ENCODE measurements around the gene MAP4K5. TPM values are rescaled to one million over a fixed set of nuclear protein-coding genes. Genes with fewer than 3 reads are reported as not detected.
"Not testable (repeated sequence)": the region's sequence is repeated elsewhere in the genome, so short reads cannot be mapped to it uniquely, and the experiment has no call there.

MAP4K5 gene
- total and polyA plus RNA-seq, 4 experiments from 2014 or later, result 5.9 to 43.0 (median 31.5) TPM

- Mint-ChIP-seq H3K4me1 (peaks cover 18 to 25% (median 22%) of the 10 kb centered on the region in 4 donors), H3K27ac (no peak overlapping the region), H3K4me3 (no peak overlapping the region), H3K36me3 (peaks cover 5 to 10% of the 10 kb centered on the region in 2 donors), H3K9me3 (no peaks in the 10 kb centered on the region), H3K27me3 (no peaks in the 10 kb centered on the region)
- no peaks in the 10 kb centered on the region for H3K4me1 ChIP-seq (ENCODE audit: insufficient read depth, low read length)
- POLR2A ChIA-PET (ENCODE audit: partially characterized antibody), result no interaction called here
- intact Hi-C loops (cut with micrococcal nuclease), result no loop called here
- H3K9me3 ChIP-seq (ENCODE audit: control insufficient read depth in 1 of 2, low read length in 2 of 2), result no peaks in the 10 kb centered on the region
- no peak for DNase-seq
- H3K27ac ChIP-seq (ENCODE audit: low read depth, low read length), result no peak overlapping the region
- H3K4me3 ChIP-seq (ENCODE audit: low read length in 2 of 2), result no peak overlapping the region
- no peaks in the 10 kb centered on the region for H3K27me3 ChIP-seq (ENCODE audit: insufficient read depth, low read length)
- no peaks in the 10 kb centered on the region for H3K36me3 ChIP-seq (ENCODE audit: insufficient read depth, low read length)
- CTCF ChIA-PET (ENCODE audit: partially characterized antibody), result no interaction called here
Measured at GRCh38 chr14:50512463-50512862, 19.9 kb downstream of the MAP4K5 start.

DNA sequence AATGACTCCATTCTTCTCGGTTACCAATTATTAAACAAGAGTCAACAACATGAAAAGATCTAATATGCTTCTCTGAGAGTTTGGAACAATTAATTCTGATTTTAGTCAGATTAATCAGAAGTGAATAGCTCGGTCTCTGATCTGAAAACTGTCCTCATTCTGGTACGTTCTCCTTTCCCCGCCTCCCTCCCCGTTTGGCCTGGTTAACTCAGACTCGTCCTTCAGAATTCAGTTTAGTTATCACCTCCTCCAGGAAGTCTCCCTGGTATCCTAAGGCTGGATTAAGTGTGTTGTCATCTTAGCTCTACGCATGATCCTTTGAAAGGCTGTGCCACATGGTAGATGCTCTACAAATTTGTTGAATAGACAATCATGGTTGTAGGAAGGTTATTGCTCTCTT lies 22.2 kb downstream of the MAP4K5 start:
- Histone ChIP-seq H3K27me3 (ENCODE audit: insufficient read depth, low read length) (no peaks in the 10 kb centered on the region), H3K36me3 (ENCODE audit: insufficient read depth, low read length) (no peaks in the 10 kb centered on the region), H3K4me3 (ENCODE audit: low read length in 2 of 2) (no peak overlapping the region), H3K9me3 (ENCODE audit: control insufficient read depth in 1 of 2, low read length in 2 of 2) (no peaks in the 10 kb centered on the region), H3K27ac (ENCODE audit: low read depth, low read length) (no peak overlapping the region), H3K4me1 (ENCODE audit: insufficient read depth, low read length) (no peaks in the 10 kb centered on the region)
- POLR2A ChIA-PET (ENCODE audit: partially characterized antibody), result no interaction called here
- Mint-ChIP-seq H3K4me1 (peaks cover 21 to 33% (median 29%) of the 10 kb centered on the region in 4 donors), H3K27ac (no peak overlapping the region), H3K36me3 (peaks cover 5 to 7% of the 10 kb centered on the region in 2 donors), H3K4me3 (no peak overlapping the region), H3K9me3 (no peaks in the 10 kb centered on the region), H3K27me3 (no peaks in the 10 kb centered on the region)
- intact Hi-C loops (cut with micrococcal nuclease), result no loop called here
- CTCF ChIA-PET (ENCODE audit: partially characterized antibody), result no interaction called here
- no peak for DNase-seq

DNA sequence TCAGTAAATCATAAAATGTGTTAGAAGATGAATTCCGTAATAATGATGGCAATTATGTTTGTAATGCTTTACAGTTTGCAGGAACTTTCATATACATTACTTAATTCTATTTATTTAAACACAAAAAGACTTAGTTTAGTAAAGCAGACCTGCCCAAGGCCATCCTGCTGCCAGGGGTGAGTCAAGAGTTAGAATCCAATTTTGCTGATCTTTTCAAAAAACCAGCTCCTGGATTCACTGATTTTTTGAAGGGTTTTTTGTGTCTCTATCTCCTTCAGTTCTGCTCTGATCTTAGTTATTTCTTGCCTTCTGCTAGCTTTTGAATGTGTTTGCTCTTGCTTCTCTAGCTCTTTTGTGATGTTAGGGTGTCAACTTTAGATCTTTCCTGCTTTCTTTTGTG lies 25.3 kb downstream of the MAP4K5 start:
- H3K27ac ChIP-seq (ENCODE audit: low read depth, low read length); H3K27me3 Mint-ChIP-seq; intact Hi-C loops (cut with micrococcal nuclease); POLR2A ChIA-PET (ENCODE audit: partially characterized antibody); H3K9me3 ChIP-seq (ENCODE audit: control insufficient read depth in 1 of 2, low read length in 2 of 2); H3K27me3 ChIP-seq (ENCODE audit: insufficient read depth, low read length); H3K36me3 ChIP-seq (ENCODE audit: insufficient read depth, low read length); H3K4me1 ChIP-seq (ENCODE audit: insufficient read depth, low read length); H3K4me3 ChIP-seq (ENCODE audit: low read length in 2 of 2); CTCF ChIA-PET (ENCODE audit: partially characterized antibody); H3K4me3 Mint-ChIP-seq; H3K9me3 Mint-ChIP-seq; DNase-seq: not testable (repeated sequence)
- Mint-ChIP-seq H3K27ac (peak overlapping the region in 2 of 7 donors; percentile 9 to 65), H3K36me3 (peaks cover 12 to 17% of the 10 kb centered on the region in 2 donors), H3K4me1 (peaks cover 19 to 28% (median 25%) of the 10 kb centered on the region in 4 donors)

DNA sequence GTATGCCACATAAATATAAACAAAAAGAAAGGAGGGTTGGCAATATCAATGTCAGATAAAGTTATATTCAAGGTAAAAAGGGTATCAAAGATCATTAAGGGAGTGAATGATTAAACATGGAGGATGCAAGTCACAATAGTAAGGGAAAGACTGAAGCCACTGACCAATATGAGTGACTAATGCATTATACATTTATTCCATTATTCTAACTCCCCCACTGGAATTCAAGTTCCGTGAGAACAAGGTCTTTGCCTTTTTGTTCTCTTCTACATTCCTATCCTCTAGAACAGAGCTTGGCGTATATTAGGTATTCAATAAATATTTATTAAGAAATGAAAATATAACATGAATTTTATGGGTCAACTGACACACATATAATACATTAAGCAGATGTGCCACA lies 30.7 kb downstream of the MAP4K5 start:
- no peak for DNase-seq

DNA sequence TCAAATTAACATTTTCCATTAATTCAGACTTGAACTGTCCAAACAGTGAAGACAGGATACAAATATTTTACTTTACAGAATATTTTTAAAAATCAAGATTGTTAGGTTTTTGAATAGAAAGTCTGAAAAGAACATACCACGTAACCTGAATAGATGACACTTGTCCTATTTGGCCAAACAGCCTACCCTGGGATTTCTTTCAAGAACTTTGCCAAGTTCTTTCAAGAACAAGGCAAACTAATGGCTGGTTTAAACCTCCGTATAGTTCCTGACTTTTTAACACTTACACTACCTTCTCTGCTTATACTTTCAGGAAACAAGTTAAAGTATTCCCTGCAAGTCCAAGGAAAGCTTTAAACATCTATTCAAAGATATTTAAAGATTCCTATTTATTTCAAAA lies 35.0 kb downstream of the MAP4K5 start:
- POLR2A ChIA-PET (ENCODE audit: partially characterized antibody), result no interaction called here
- CTCF ChIA-PET (ENCODE audit: partially characterized antibody), result no interaction called here
- DNase-seq, result no peak

More for the DNA sequence above, 30.7 kb downstream of the MAP4K5 start:
- H3K4me1 Mint-ChIP-seq, result peaks cover 2 to 9% (median 5%) of the 10 kb centered on the region in 4 donors
- Histone ChIP-seq H3K9me3 (ENCODE audit: control insufficient read depth in 1 of 2, low read length in 2 of 2) (no peaks in the 10 kb centered on the region), H3K4me1 (ENCODE audit: insufficient read depth, low read length) (no peaks in the 10 kb centered on the region), H3K27ac (ENCODE audit: low read depth, low read length) (no peak overlapping the region), H3K4me3 (ENCODE audit: low read length in 2 of 2) (no peak overlapping the region), H3K27me3 (ENCODE audit: insufficient read depth, low read length) (no peaks in the 10 kb centered on the region), H3K36me3 (ENCODE audit: insufficient read depth, low read length) (no peaks in the 10 kb centered on the region)
- intact Hi-C loops (cut with micrococcal nuclease), result no loop called here
- H3K36me3 Mint-ChIP-seq, result peaks cover 25 to 30% of the 10 kb centered on the region in 2 donors
- H3K9me3 Mint-ChIP-seq, result no peaks in the 10 kb centered on the region
- ChIA-PET CTCF (ENCODE audit: partially characterized antibody) (no interaction called here), POLR2A (ENCODE audit: partially characterized antibody) (no interaction called here)
- H3K4me3 Mint-ChIP-seq, result no peak overlapping the region
- H3K27me3 Mint-ChIP-seq, result no peaks in the 10 kb centered on the region
- no peak overlapping the region for H3K27ac Mint-ChIP-seq

DNA sequence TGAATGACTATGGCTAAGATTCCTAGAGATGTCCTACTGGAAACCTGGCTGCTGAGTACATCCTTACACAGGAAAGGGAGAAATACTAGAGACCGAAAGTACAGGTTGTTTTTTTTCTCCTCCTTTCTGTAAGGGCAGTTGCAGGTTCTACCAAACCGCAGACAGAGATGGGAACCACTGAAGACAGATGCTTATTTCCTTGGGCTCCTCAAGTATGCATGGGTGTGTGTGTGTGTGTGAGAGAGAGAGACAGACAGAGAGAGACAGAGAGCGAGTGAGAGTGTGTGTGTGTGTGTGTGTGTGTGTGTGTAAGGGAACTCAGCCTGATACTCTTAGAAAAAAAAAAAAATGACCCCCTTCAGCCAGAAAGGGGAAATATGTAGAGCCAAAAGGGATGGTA lies 42.5 kb downstream of the MAP4K5 start:
- H3K36me3 ChIP-seq (ENCODE audit: insufficient read depth, low read length), result no peaks in the 10 kb centered on the region
- DNase-seq, result no peak
- no peaks in the 10 kb centered on the region for H3K27me3 Mint-ChIP-seq
- no peak overlapping the region for H3K27ac ChIP-seq (ENCODE audit: low read depth, low read length)
- H3K4me1 ChIP-seq (ENCODE audit: insufficient read depth, low read length), result no peaks in the 10 kb centered on the region
- peaks cover 10 to 12% of the 10 kb centered on the region in 2 donors for H3K36me3 Mint-ChIP-seq
- ChIA-PET CTCF (ENCODE audit: partially characterized antibody) (interaction anchor here (0.7 kb wide), 1 partner anchor 834 kb away, joined by 3 read pairs; no protein-coding TSS in a partner anchor), POLR2A (ENCODE audit: partially characterized antibody) (no interaction called here)
- no peaks in the 10 kb centered on the region for H3K27me3 ChIP-seq (ENCODE audit: insufficient read depth, low read length)
- peak overlapping the region in 1 of 8 donors; percentile 50 for H3K4me3 Mint-ChIP-seq
- no peak overlapping the region for H3K4me3 ChIP-seq (ENCODE audit: low read length in 2 of 2)
- no peaks in the 10 kb centered on the region for H3K9me3 ChIP-seq (ENCODE audit: control insufficient read depth in 1 of 2, low read length in 2 of 2)
- peaks cover 8 to 11% (median 9%) of the 10 kb centered on the region in 4 donors for H3K4me1 Mint-ChIP-seq
- peak overlapping the region in 3 of 7 donors; percentile 6 to 74 (median 36) for H3K27ac Mint-ChIP-seq
- H3K9me3 Mint-ChIP-seq, result peaks cover 0 to 2% (median 0%) of the 10 kb centered on the region in 8 donors
- intact Hi-C loops (cut with micrococcal nuclease), result no loop called here

More for the DNA sequence above, 35.0 kb downstream of the MAP4K5 start:
- intact Hi-C loops (cut with micrococcal nuclease), result no loop called here
- Histone ChIP-seq H3K27me3 (ENCODE audit: insufficient read depth, low read length) (no peaks in the 10 kb centered on the region), H3K4me3 (ENCODE audit: low read length in 2 of 2) (no peak overlapping the region), H3K4me1 (ENCODE audit: insufficient read depth, low read length) (no peaks in the 10 kb centered on the region), H3K9me3 (ENCODE audit: control insufficient read depth in 1 of 2, low read length in 2 of 2) (no peaks in the 10 kb centered on the region), H3K36me3 (ENCODE audit: insufficient read depth, low read length) (no peaks in the 10 kb centered on the region), H3K27ac (ENCODE audit: low read depth, low read length) (no peak overlapping the region)
- Mint-ChIP-seq H3K27me3 (no peaks in the 10 kb centered on the region), H3K27ac (no peak overlapping the region), H3K36me3 (peaks cover 18 to 31% of the 10 kb centered on the region in 2 donors), H3K9me3 (no peaks in the 10 kb centered on the region), H3K4me3 (no peak overlapping the region), H3K4me1 (peaks cover 4 to 15% (median 8%) of the 10 kb centered on the region in 4 donors)

- CTCF ChIA-PET (ENCODE audit: partially characterized antibody), result interaction anchor here (0.9 kb wide), 1 partner anchor 171 kb away, joined by 3 read pairs; no protein-coding TSS in a partner anchor
Measured at GRCh38 chr14:50488521-50488920, 43.8 kb downstream of the MAP4K5 start.

More at GRCh38 chr14:50488521-50488920, 43.8 kb downstream of the MAP4K5 start:
- POLR2A ChIA-PET (ENCODE audit: partially characterized antibody), result interaction anchor here (0.9 kb wide), 1 partner anchor 168 kb away, joined by 3 read pairs; no protein-coding TSS in a partner anchor
- no peaks in the 10 kb centered on the region for H3K9me3 ChIP-seq (ENCODE audit: control insufficient read depth in 1 of 2, low read length in 2 of 2)
- H3K27me3 ChIP-seq (ENCODE audit: insufficient read depth, low read length), result no peaks in the 10 kb centered on the region
- no peak overlapping the region for H3K4me3 ChIP-seq (ENCODE audit: low read length in 2 of 2)
- H3K36me3 Mint-ChIP-seq, result peaks cover 5 to 10% of the 10 kb centered on the region in 2 donors
- H3K9me3 Mint-ChIP-seq, result peaks cover 0 to 2% (median 0%) of the 10 kb centered on the region in 8 donors
- H3K27me3 Mint-ChIP-seq, result no peaks in the 10 kb centered on the region
- intact Hi-C loops (cut with micrococcal nuclease), result no loop called here
- H3K4me1 ChIP-seq (ENCODE audit: insufficient read depth, low read length), result no peaks in the 10 kb centered on the region
- no peak overlapping the region for H3K4me3 Mint-ChIP-seq
- H3K36me3 ChIP-seq (ENCODE audit: insufficient read depth, low read length), result no peaks in the 10 kb centered on the region
- H3K4me1 Mint-ChIP-seq, result peaks cover 6 to 11% (median 9%) of the 10 kb centered on the region in 4 donors
- peak overlapping the region in 1 of 7 donors; percentile 29 for H3K27ac Mint-ChIP-seq
- no peak overlapping the region for H3K27ac ChIP-seq (ENCODE audit: low read depth, low read length)
- no peak for DNase-seq

Data from CD4-positive, alpha-beta memory T cell (primary cell).